Stimulated activated naive B cell treated with anti-CD40 and anti-IgM and Interleukin-4, amounts not matched to agents 10 μg/mL and 1 μg/mL and 100 μg/mL, for 72 hours (primary cell): ENCODE measurements around the gene GCN1.

Source experiments
- ATAC-seq, 2 donors: fragments of 150-1000 bp; cut with Tn5 transposase; replicated peaks; 2 replicates each; pipeline ENCODE4 v1.10.0; 2021; ENCODE audit warnings: moderate library complexity in 1 of 2
- DNase-seq: peaks from one replicate; pipeline ENCODE4 v3.0.0; 2021
- H3K27ac Mint-ChIP-seq: one replicate; pipeline ENCODE4 v1.8.0; 2022; ENCODE audit warnings: mild to moderate bottlenecking, mixed read lengths
- H3K27me3 Mint-ChIP-seq, 2 donors: one replicate each; pipeline ENCODE4 v1.8.0; 2022; ENCODE audit warnings: mixed read lengths in 2 of 2
- H3K36me3 Mint-ChIP-seq, 2 donors: one replicate each; pipeline ENCODE4 v1.8.0; 2022; ENCODE audit warnings: mixed read lengths in 2 of 2, mild to moderate bottlenecking in 1 of 2
- H3K4me1 Mint-ChIP-seq, 2 donors: one replicate each; pipeline ENCODE4 v1.8.0; 2022; ENCODE audit warnings: mixed read lengths in 2 of 2, mild to moderate bottlenecking in 1 of 2
- H3K4me3 Mint-ChIP-seq, 2 donors: one replicate each; pipeline ENCODE4 v1.8.0; 2022; ENCODE audit warnings: mild to moderate bottlenecking in 2 of 2, mixed read lengths in 2 of 2, moderate library complexity in 1 of 2
- H3K9me3 Mint-ChIP-seq, 2 donors: one replicate each; pipeline ENCODE4 v1.8.0; 2022; ENCODE audit warnings: mixed read lengths in 2 of 2, mild to moderate bottlenecking in 1 of 2

Gene GCN1

GRCh38 chr12:120125792-120126634 lies 68.5 kb downstream of the GCN1 start:
- Mint-ChIP-seq H3K27me3 (no peaks in the 10 kb centered on the region), H3K9me3 (no peaks in the 10 kb centered on the region), H3K36me3 (peaks cover 31 to 52% of the 10 kb centered on the region in 2 donors), H3K4me1 (peaks cover 49 to 73% of the 10 kb centered on the region in 2 donors), H3K4me3 (no peak overlapping the region), H3K27ac (peak overlapping the region; percentile 94)
- ATAC-seq (peak; percentile 68 to 69), DNase-seq (no peak)

GRCh38 chr12:120125029-120125428 lies 69.5 kb downstream of the GCN1 start:
- ATAC-seq = no peak
- peaks cover 56 to 83% of the 10 kb centered on the region in 2 donors for H3K4me1 Mint-ChIP-seq
- no peaks in the 10 kb centered on the region for H3K9me3 Mint-ChIP-seq
- H3K27me3 Mint-ChIP-seq = no peaks in the 10 kb centered on the region
- no peak overlapping the region for H3K4me3 Mint-ChIP-seq
- H3K36me3 Mint-ChIP-seq = peaks cover 27 to 47% of the 10 kb centered on the region in 2 donors
- no peak overlapping the region for H3K27ac Mint-ChIP-seq
- DNase-seq = no peak

- H3K4me3 Mint-ChIP-seq = peak overlapping the region in 1 of 2 donors; percentile 3
- H3K9me3 Mint-ChIP-seq = no peaks in the 10 kb centered on the region
- H3K27ac Mint-ChIP-seq = no peak overlapping the region
- H3K4me1 Mint-ChIP-seq = peaks cover 65 to 85% of the 10 kb centered on the region in 2 donors
- no peaks in the 10 kb centered on the region for H3K27me3 Mint-ChIP-seq
- peaks cover 7 to 33% of the 10 kb centered on the region in 2 donors for H3K36me3 Mint-ChIP-seq
- ATAC-seq = peak; percentile 33 to 38
- no peak for DNase-seq
Measured at GRCh38 chr12:120121766-120122293, 72.7 kb downstream of the GCN1 start.

- Mint-ChIP-seq H3K27me3 (no peaks in the 10 kb centered on the region), H3K4me1 (peaks cover 61 to 80% of the 10 kb centered on the region in 2 donors), H3K4me3 (peak overlapping the region in 1 of 2 donors; percentile 45), H3K27ac (no peak overlapping the region), H3K9me3 (no peaks in the 10 kb centered on the region), H3K36me3 (peaks cover 4 to 28% of the 10 kb centered on the region in 2 donors)
- DNase-seq = no peak
- no peak for ATAC-seq
Measured at GRCh38 chr12:120121343-120121742, 73.2 kb downstream of the GCN1 start.

GRCh38 chr12:120119271-120119973 lies 75.1 kb downstream of the GCN1 start:
- ATAC-seq (peak; percentile 57 to 64), DNase-seq (peak; percentile 50)
- Mint-ChIP-seq H3K4me3 (peak overlapping the region; percentile 74 to 88), H3K4me1 (peaks cover 59 to 80% of the 10 kb centered on the region in 2 donors), H3K9me3 (no peaks in the 10 kb centered on the region), H3K27ac (peak overlapping the region; percentile 72), H3K36me3 (peaks cover 9 to 28% of the 10 kb centered on the region in 2 donors), H3K27me3 (no peaks in the 10 kb centered on the region)

- Mint-ChIP-seq H3K27ac (peak overlapping the region; percentile 85), H3K9me3 (no peaks in the 10 kb centered on the region), H3K4me3 (peak overlapping the region; percentile 88 to 89), H3K4me1 (peaks cover 53 to 76% of the 10 kb centered on the region in 2 donors), H3K27me3 (no peaks in the 10 kb centered on the region), H3K36me3 (peaks cover 9 to 34% of the 10 kb centered on the region in 2 donors)
- DNase-seq (no peak), ATAC-seq (no peak)
Measured at GRCh38 chr12:120118321-120119061, 76.0 kb downstream of the GCN1 start.

- Mint-ChIP-seq H3K9me3 (no peaks in the 10 kb centered on the region), H3K36me3 (peaks cover 14 to 39% of the 10 kb centered on the region in 2 donors), H3K27me3 (no peaks in the 10 kb centered on the region), H3K4me1 (peaks cover 51 to 78% of the 10 kb centered on the region in 2 donors), H3K4me3 (peak overlapping the region; percentile 88 to 89), H3K27ac (peak overlapping the region; percentile 85)
- DNase-seq (no peak), ATAC-seq (no peak)
Measured at GRCh38 chr12:120117961-120118320, 76.6 kb downstream of the GCN1 start.

GRCh38 chr12:120116792-120117651 lies 77.5 kb downstream of the GCN1 start:
- Mint-ChIP-seq H3K27me3 (no peaks in the 10 kb centered on the region), H3K4me1 (peaks cover 57 to 86% of the 10 kb centered on the region in 2 donors), H3K4me3 (peak overlapping the region; percentile 88 to 89), H3K27ac (peak overlapping the region; percentile 92), H3K36me3 (peaks cover 18 to 48% of the 10 kb centered on the region in 2 donors), H3K9me3 (no peaks in the 10 kb centered on the region)
- ATAC-seq = peak; percentile 61 to 70
- DNase-seq = peak; percentile 95

GRCh38 chr12:120116441-120116791 lies 78.1 kb downstream of the GCN1 start, which contains the start of gene RAB35:
Gene RAB35 (minus strand): TSS chr12:120116753. CDS start chr12:120116650, 103 bp downstream.
- Mint-ChIP-seq H3K36me3 (peaks cover 19 to 53% of the 10 kb centered on the region in 2 donors), H3K27me3 (no peaks in the 10 kb centered on the region), H3K9me3 (no peaks in the 10 kb centered on the region), H3K27ac (peak within 1 kb of the TSS; percentile 98), H3K4me1 (peaks cover 60 to 86% of the 10 kb centered on the region in 2 donors), H3K4me3 (peak within 1 kb of the TSS; percentile 98 to 100)
- DNase-seq = no peak
- ATAC-seq = no peak

- ATAC-seq (peak; percentile 16 to 29), DNase-seq (no peak)
- no peaks in the 10 kb centered on the region for H3K9me3 Mint-ChIP-seq
- peaks cover 59 to 86% of the 10 kb centered on the region in 2 donors for H3K4me1 Mint-ChIP-seq
- peak overlapping the region; percentile 98 to 100 for H3K4me3 Mint-ChIP-seq
- H3K36me3 Mint-ChIP-seq = peaks cover 19 to 53% of the 10 kb centered on the region in 2 donors
- H3K27ac Mint-ChIP-seq = peak overlapping the region; percentile 98
- H3K27me3 Mint-ChIP-seq = no peaks in the 10 kb centered on the region
Measured at GRCh38 chr12:120115692-120116440, 78.6 kb downstream of the GCN1 start.

- H3K4me3 Mint-ChIP-seq = peak overlapping the region; percentile 98 to 100
- no peaks in the 10 kb centered on the region for H3K9me3 Mint-ChIP-seq
- ATAC-seq = no peak
- peak overlapping the region; percentile 52 for H3K27ac Mint-ChIP-seq
- peaks cover 61 to 86% of the 10 kb centered on the region in 2 donors for H3K4me1 Mint-ChIP-seq
- no peaks in the 10 kb centered on the region for H3K27me3 Mint-ChIP-seq
- peaks cover 20 to 53% of the 10 kb centered on the region in 2 donors for H3K36me3 Mint-ChIP-seq
- DNase-seq = no peak
Measured at GRCh38 chr12:120115066-120115465, 79.4 kb downstream of the GCN1 start.

- peaks cover 35 to 54% of the 10 kb centered on the region in 2 donors for H3K36me3 Mint-ChIP-seq
- ATAC-seq (peak; percentile 90), DNase-seq (peak; percentile 63)
- no peaks in the 10 kb centered on the region for H3K9me3 Mint-ChIP-seq
- H3K4me3 Mint-ChIP-seq = peak overlapping the region; percentile 66 to 73
- H3K4me1 Mint-ChIP-seq = peaks cover 49 to 80% of the 10 kb centered on the region in 2 donors
- peak overlapping the region; percentile 92 for H3K27ac Mint-ChIP-seq
- no peaks in the 10 kb centered on the region for H3K27me3 Mint-ChIP-seq
Measured at GRCh38 chr12:120110550-120111501, 83.7 kb downstream of the GCN1 start.
